ENCODE results near the gene OTOG.

- TF ChIP-seq CTCF (IDR thresholded peaks at IDR 0.05; ENCODE audit: low read length): peak; percentile 90
- no peak for TF ChIP-seq EZH2 (optimal IDR thresholded peaks at IDR 0.05; ENCODE audit: low read depth, low read length)
- TF ChIP-seq EZH2phosphoT487 (IDR thresholded peaks at IDR 0.05; ENCODE audit: low read length): no peak
Measured at GRCh38 chr11:17504330-17505107, 42.5 kb upstream of the OTOG start.
